IMR-90 (cell line): ENCODE results near the gene LENEP. TPM values are rescaled to one million over a fixed set of nuclear protein-coding genes. Genes with fewer than 3 reads are reported as not detected.

ENCODE experiments used
- ATAC-seq: fragments of 200-7000 bp; cut with Tn5 transposase; 2 replicates; pipeline ENCODE4 v1.9.1; 2020; ENCODE audit warnings: low read depth, mild to moderate bottlenecking, moderate library complexity
- BruUV-seq: library from RNA; stranded (reverse); fragments of 400-500 nt; replicated peaks from 2 replicates; lab custom pipeline; 2021; lab: Mats Ljungman, UMichigan
- CTCF ChIA-PET: fragments of 300-600 bp; formaldehyde crosslinking; extraction: SDS; loops from one replicate; lab custom pipeline; 2021; ENCODE audit warnings: antibody characterized with exemption; lab: Yijun Ruan, JAX
- POLR2A ChIA-PET: fragments of 300-600 bp; sonication (Branson Sonifier 250); formaldehyde crosslinking; loops from one replicate; lab custom pipeline; 2022; ENCODE audit warnings: antibody characterized with exemption; ENCODE audit not compliant: unreplicated experiment; lab: Charles Lee
- DNase-seq: peaks from one replicate; pipeline ENCODE4 v3.0.0; 2013
- H2AFZ ChIP-seq: replicated peaks from 2 replicates; pipeline ENCODE3; 2013; ENCODE audit warnings: low read length, mild to moderate bottlenecking; ENCODE audit not compliant: poor library complexity
- H2AK5ac ChIP-seq: 2 replicates; pipeline ENCODE4 v1.6.1; 2013; ENCODE audit warnings: low read depth, low read length, inconsistent platforms
- H2AK9ac ChIP-seq: replicated peaks from 2 replicates; pipeline ENCODE3; 2013; ENCODE audit warnings: mild to moderate bottlenecking, low read depth, low read length, moderate library complexity; ENCODE audit not compliant: poor library complexity
- H2BK120ac ChIP-seq: 2 replicates; pipeline ENCODE4 v1.6.1; 2013; ENCODE audit warnings: low read depth, low read length, inconsistent platforms
- H2BK15ac ChIP-seq: 3 replicates; pipeline ENCODE4 v1.6.1; 2013; ENCODE audit warnings: low read depth, low read length, inconsistent platforms
- H2BK20ac ChIP-seq: 2 replicates; pipeline ENCODE4 v1.6.1; 2013; ENCODE audit warnings: low read depth, mild to moderate bottlenecking, inconsistent platforms, low read length, moderate library complexity
- H2BK5ac ChIP-seq: 2 replicates; pipeline ENCODE4 v1.6.1; 2013; ENCODE audit warnings: mild to moderate bottlenecking, low read depth, low read length, inconsistent platforms; ENCODE audit not compliant: poor library complexity, severe bottlenecking
- H3K14ac ChIP-seq: replicated peaks from 2 replicates; pipeline ENCODE4 v1.6.1; 2013; ENCODE audit warnings: low read depth, low read length, inconsistent platforms
- H3K18ac ChIP-seq: 2 replicates; pipeline ENCODE4 v1.6.1; 2013; ENCODE audit warnings: low read depth, low read length, control low read depth
- H3K23ac ChIP-seq: 2 replicates; pipeline ENCODE4 v1.6.1; 2013; ENCODE audit warnings: low read depth, low read length, inconsistent platforms
- H3K27ac ChIP-seq: 2 replicates; pipeline ENCODE4 v1.5.1; 2013; ENCODE audit warnings: mild to moderate bottlenecking, control low read depth, low read length; ENCODE audit not compliant: insufficient read depth
- H3K27me3 ChIP-seq: 2 replicates; pipeline ENCODE4 v1.6.1; 2013; ENCODE audit warnings: low read length; ENCODE audit not compliant: control insufficient read depth, insufficient read depth
- H3K36me3 ChIP-seq: 2 replicates; pipeline ENCODE4 v1.6.1; 2013; ENCODE audit warnings: low read length, mixed read lengths; ENCODE audit not compliant: control insufficient read depth, insufficient read depth
- H3K4ac ChIP-seq: 2 replicates; pipeline ENCODE4 v1.6.1; 2013; ENCODE audit warnings: low read depth, low read length, inconsistent platforms
- H3K4me1 ChIP-seq: 2 replicates; pipeline ENCODE4 v1.6.1; 2013; ENCODE audit warnings: low read length, mixed read lengths; ENCODE audit not compliant: control insufficient read depth, insufficient read depth
- H3K4me2 ChIP-seq: 2 replicates; pipeline ENCODE4 v1.6.1; 2013; ENCODE audit warnings: low read depth, mild to moderate bottlenecking, control low read depth, low read length, moderate library complexity
- H3K4me3 ChIP-seq: 2 replicates; pipeline ENCODE4 v1.5.1; 2013; ENCODE audit warnings: low read depth, mild to moderate bottlenecking, control low read depth, low read length, moderate library complexity; ENCODE audit not compliant: insufficient read depth
- H3K56ac ChIP-seq: 2 replicates; pipeline ENCODE4 v1.6.1; 2013; ENCODE audit warnings: low read length, inconsistent platforms; ENCODE audit not compliant: insufficient read depth; ENCODE audit errors: extremely low read depth
- H3K79me1 ChIP-seq, 2 experiments: 2 replicates each; pipeline ENCODE4 v1.6.1; 2013; ENCODE audit warnings: low read length in 2 of 2, inconsistent platforms in 1 of 2, low read depth in 1 of 2
- H3K9ac ChIP-seq: 2 replicates; pipeline ENCODE4 v1.6.1; 2013; ENCODE audit warnings: low read depth, low read length, control low read depth
- H3K9me1 ChIP-seq: 2 replicates; pipeline ENCODE4 v1.6.1; 2013; ENCODE audit warnings: low read length, inconsistent platforms; ENCODE audit not compliant: insufficient read depth
- H3K9me3 ChIP-seq: 2 replicates; pipeline ENCODE4 v1.6.1; 2013; ENCODE audit warnings: low read length; ENCODE audit not compliant: control insufficient read depth, insufficient read depth
- H4K20me1 ChIP-seq: 2 replicates; pipeline ENCODE4 v1.6.1; 2013; ENCODE audit warnings: low read length, inconsistent platforms; ENCODE audit not compliant: insufficient read depth
- H4K5ac ChIP-seq: 2 replicates; pipeline ENCODE4 v1.6.1; 2013; ENCODE audit warnings: mild to moderate bottlenecking, low read depth, low read length, control low read depth
- H4K8ac ChIP-seq, 2 experiments: 2 replicates each; pipeline ENCODE4 v1.6.1; 2013; ENCODE audit warnings: low read depth in 2 of 2, low read length in 2 of 2, control low read depth in 1 of 2, inconsistent platforms in 1 of 2
- H4K91ac ChIP-seq: 2 replicates; pipeline ENCODE4 v1.6.1; 2013; ENCODE audit warnings: low read depth, low read length, inconsistent platforms; ENCODE audit not compliant: insufficient read depth
- CHD1 ChIP-seq: IDR thresholded peaks from 2 replicates; pipeline ENCODE4 v1.6.1; 2012; ENCODE audit warnings: low read depth, low read length, improper control_type of control experiment
- FOS ChIP-seq: fragments of 150-350 bp; IDR thresholded peaks from 2 replicates; pipeline ENCODE4 v1.6.1; 2016; ENCODE audit warnings: low read depth, low read length
- MAFK ChIP-seq: IDR thresholded peaks from 2 replicates; pipeline ENCODE4 v1.6.1; 2012; ENCODE audit warnings: low read depth, low read length, improper control_type of control experiment
- RFX5 ChIP-seq: IDR thresholded peaks from 2 replicates; pipeline ENCODE4 v1.8.0; 2012; ENCODE audit warnings: low read depth, mild to moderate bottlenecking, low read length, moderate library complexity
- USF2 ChIP-seq: fragments of 150-350 bp; IDR thresholded peaks from 2 replicates; pipeline ENCODE4 v1.6.1; 2017; ENCODE audit warnings: mild to moderate bottlenecking, antibody characterized with exemption, low read length, low read depth
- WGBS, 2 experiments: methylation state at CpG; one replicate each; pipeline versions ENCODE4 v1.1.5 to v1.1.7; 2013; ENCODE audit warnings: missing lambda C conversion rate in 2 of 2; ENCODE audit not compliant: insufficient read length in 1 of 2; ENCODE audit errors: extremely low coverage in 2 of 2; 5-methylcytosine and 5-hydroxymethylcytosine counted together
- dilution Hi-C: fragments of 300-500 bp; cut with HindIII; formaldehyde crosslinking; loops from one replicate; pipeline ENCODE4 v1.14.3; 2018; ENCODE audit warnings: low sequenced_read_pairs; ENCODE audit not compliant: unreplicated experiment
- in situ Hi-C: fragments of 300-500 bp; cut with MboI; formaldehyde crosslinking; loops from 3 replicates; pipeline ENCODE4 v1.14.3; 2019; ENCODE audit warnings: low sequenced_read_pairs, inconsistent platforms, mixed read lengths
- intact Hi-C: fragments of 100-400 bp; cut with micrococcal nuclease; formaldehyde crosslinking; loops from 2 replicates; pipeline ENCODE4 v1.10.0; 2022
- polyA plus RNA-seq, 3 experiments: library from polyadenylated mRNA; depleted of rRNA; stranded (reverse); fragments of >200 nt; gene quantifications; 2 replicates each; pipeline ENCODE4 v1.2.3, GENCODE V29; 2012; ENCODE audit warnings: low replicate concordance in 1 of 3
- total RNA-seq: library from RNA; depleted of rRNA; stranded (reverse); fragments of >200 nt; gene quantifications from 2 replicates; pipeline ENCODE4 v1.2.3, GENCODE V29; 2012

LENEP gene
- total and polyA plus RNA-seq, 2 of the 4 experiments (the other 2 are of a cell fraction): not detected

- Histone ChIP-seq H3K4me3 (no peak overlapping the region), H3K9me1 (peaks cover 2% of the 10 kb centered on the region; the same call in 1 of the 2 replicates), H4K20me1 (peaks cover 15% of the 10 kb centered on the region), H3K79me1 (peaks cover 0 to 14% of the 10 kb centered on the region in 2 experiments; a peak in 1 of 4 replicates), H3K56ac (no peak overlapping the region), H3K23ac (no peak overlapping the region), H2BK15ac (no peak overlapping the region), H3K18ac (no peak overlapping the region), H2AK5ac (no peak overlapping the region), H2BK20ac (no peak overlapping the region), H3K4me2 (no peak overlapping the region), H3K36me3 (peaks cover 22% of the 10 kb centered on the region), H4K8ac (no peak overlapping the region), H3K9me3 (no peaks in the 10 kb centered on the region), H4K5ac (no peak overlapping the region), H3K9ac (no peak overlapping the region), H3K4ac (no peak overlapping the region), H2BK5ac (no peak overlapping the region), H3K14ac (no peak overlapping the region), H3K27ac (no peak overlapping the region), H2BK120ac (no peak overlapping the region), H4K91ac (no peak overlapping the region), H2AK9ac (no peak overlapping the region), H3K27me3 (no peaks in the 10 kb centered on the region), H3K4me1 (peaks cover 9% of the 10 kb centered on the region; the same call in 1 of the 2 replicates), H2AFZ (no peak overlapping the region)
- 94% methylated on average over 9 of the region's 16 CpGs; no CpG with 5 or more reads in 1 of the 2 experiments for WGBS, 2 experiments
- ATAC-seq (no peak), DNase-seq (no peak)
- no TSS peak for BruUV-seq
- intact Hi-C loops: no loop called here
- POLR2A ChIA-PET: interaction anchor here (0.6 kb wide), 1 partner anchor 457 kb away, joined by 13 read pairs; the partner anchor contains the start of gene UBE2Q1
- dilution Hi-C loops: no loop called here
- CTCF ChIA-PET: interaction anchor here (1.0 to 2.3 kb wide), 3 partner anchors 12 to 43 kb away, joined by 3 to 7 read pairs (median 4); no protein-coding TSS in a partner anchor
- TF ChIP-seq FOS: no peak
- no peak for TF ChIP-seq CHD1
- TF ChIP-seq MAFK: no peak
- no peak for TF ChIP-seq RFX5
- TF ChIP-seq USF2: no peak
- in situ Hi-C loops: no loop called here
Observed at GRCh38 chr1:155015527-155016230, 22.3 kb downstream of the LENEP start.
